Measurements from ENCODE around the gene FNBP1.
A peak's percentile ranks its signal among the peaks of the same experiment; 100 is the strongest.
"Not testable (repeated sequence)": the region's sequence is repeated elsewhere in the genome, so short reads cannot be mapped to it uniquely, and the experiment has no call there.

Gene FNBP1

DNA sequence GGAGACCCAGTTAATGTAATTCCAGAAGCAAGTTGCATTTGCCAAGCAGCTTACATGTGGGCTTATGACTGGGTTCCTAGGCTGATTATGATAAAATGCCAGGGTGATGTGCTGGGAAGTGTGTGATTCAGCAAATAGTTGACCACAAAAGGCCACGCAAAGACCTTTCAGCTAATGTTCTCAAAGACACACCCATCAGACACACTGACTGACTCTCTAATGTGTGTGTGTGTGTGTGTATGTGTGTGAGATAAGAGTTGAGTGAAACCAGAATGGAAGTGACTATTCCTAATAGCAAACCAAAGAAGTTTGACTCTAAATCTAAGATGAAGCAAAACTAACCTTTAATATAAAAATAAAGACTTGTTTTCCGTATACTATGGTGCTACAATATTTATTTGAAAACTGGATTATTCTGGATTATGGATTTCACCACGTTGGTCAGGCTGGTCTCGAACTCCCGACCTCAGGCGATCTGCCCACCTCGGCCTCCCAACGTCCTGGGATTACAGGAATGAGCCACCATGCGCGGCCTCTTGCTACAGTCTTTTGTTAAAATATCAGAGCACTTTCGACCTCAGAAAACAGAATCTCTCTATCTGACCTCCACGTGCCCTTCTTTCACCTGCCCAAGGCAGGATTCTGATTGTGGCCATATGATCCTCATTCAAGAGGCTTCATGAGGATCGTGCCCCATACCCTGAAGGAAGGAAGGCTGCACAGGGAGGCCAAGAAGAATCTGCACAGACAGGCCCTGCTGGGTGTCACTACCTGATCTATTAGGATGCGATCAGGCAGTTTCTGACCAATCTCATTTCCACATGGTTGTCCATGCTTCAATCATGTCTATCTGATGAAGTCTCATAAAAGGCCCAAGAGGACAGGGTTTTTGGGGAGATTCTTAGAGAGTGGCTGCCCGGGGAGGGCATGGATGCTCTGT, 132.1 kb downstream of the FNBP1 start:
- no peak for DNase-seq

DNA sequence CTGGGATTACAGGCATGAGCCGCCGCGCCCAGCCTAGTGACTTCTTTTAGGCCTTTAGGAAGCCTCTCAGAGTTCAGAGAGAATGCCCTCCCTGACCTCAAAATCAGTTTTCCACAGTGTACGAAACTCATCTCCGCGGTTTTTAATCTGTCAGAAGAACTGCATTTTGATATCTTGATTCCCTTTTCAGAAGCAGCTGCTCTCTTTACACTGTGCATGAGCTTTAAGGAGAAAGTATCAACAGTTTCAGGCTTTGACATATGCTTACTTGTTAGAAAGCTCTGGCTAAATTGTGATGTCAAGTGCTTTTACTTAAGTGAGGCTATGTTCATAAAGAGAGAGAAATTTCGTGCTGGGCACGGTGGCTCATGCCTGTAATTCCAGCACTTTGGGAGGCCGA, 133.1 kb downstream of the FNBP1 start:
- no peak for DNase-seq

DNA sequence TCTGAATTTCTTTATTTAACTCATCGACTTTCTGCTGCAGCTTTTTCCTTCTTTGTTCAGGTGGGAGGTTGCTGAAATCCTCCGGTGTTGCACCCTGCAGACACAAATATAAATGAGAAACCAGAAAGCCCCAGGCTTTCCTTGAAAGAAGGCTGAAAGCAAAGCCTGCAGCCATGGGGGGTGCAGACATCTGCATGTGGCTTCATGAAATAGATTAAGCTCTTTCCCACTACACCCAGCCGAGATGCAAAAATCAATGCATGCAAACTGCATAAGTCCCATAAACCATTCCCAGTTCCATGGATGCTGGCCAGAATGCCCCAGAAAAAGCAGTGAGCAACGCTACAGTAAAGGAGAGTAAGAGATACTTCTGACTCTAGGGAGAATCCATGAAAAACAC, 134.1 kb downstream of the FNBP1 start:
- DNase-seq, result no peak

DNA sequence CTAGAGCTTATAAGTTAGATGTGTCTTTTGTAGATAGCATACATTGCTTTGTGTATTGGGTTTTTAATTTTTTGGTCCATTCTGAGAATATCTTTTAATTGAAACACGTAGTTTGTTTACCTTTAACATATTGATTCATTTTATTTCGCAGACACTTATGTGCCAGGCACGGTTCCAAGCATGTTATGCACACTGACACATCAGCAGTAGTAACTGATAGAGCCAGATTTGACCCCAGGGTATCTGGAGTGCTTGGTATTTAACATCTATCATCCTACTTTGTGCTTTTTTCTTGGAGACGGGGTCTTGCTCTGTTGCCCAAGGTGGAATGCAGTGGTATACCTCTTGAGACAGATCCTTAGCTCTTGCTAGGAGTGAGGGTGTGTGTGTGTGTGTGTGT, 135.8 kb downstream of the FNBP1 start:
- no peak for DNase-seq

DNA sequence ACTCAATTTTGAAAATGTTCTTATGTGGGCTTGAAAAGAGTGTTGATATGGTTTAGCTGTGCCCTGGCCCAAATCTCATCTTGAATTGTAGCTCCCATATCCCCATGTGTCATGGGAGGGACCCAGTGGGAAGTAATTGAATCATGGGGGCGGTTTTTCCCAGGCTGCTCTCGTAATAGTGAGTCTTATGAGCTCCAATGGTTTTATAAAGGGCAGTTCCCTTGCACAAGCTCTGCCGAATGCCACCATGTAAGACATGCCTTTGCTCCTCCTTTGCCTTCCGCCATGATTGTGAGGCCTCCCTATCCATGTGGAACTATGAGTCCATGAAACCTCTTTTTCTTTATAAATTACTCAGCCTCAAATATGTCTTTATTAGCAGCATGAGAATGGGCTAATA, 136.7 kb downstream of the FNBP1 start:
- no peak for DNase-seq

DNA sequence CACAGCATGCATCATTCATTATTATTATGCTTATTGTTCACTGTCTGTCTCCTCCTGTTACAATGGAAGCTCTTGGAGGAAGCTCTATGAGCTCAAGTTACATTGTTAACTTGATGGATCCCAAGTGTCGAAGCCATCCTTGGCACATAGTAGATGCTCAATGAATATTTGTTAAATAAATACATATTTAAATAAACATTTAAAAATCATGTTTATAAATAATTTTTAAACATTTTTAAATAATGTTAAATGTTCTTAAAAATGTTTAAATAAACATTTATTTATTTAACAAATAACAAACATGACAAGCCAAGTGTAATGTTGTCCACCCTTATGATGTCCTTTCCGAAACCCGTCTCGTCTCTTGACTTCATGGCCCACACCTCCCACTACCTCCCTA, 138.3 kb downstream of the FNBP1 start:
- DNase-seq, result no peak

DNA sequence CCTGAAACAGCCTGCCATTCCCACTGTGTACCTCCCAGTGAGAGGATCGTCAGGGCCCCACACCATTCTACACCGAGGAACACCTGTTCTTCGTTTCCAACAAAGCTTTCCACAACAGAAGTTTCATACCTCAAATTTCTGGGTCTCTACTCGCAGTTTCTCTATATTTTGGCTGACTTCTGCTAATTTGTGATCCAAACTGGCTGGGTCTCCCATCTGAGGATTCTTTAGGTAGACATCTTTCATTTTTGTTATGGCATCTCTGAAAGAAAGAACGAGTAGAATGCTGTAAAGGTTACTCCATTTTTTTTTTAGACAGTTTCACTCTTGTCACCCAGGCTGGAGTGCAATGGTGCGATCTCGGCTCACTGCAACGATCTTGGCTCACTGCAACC, 140.3 kb downstream of the FNBP1 start:
- no peak for DNase-seq

DNA sequence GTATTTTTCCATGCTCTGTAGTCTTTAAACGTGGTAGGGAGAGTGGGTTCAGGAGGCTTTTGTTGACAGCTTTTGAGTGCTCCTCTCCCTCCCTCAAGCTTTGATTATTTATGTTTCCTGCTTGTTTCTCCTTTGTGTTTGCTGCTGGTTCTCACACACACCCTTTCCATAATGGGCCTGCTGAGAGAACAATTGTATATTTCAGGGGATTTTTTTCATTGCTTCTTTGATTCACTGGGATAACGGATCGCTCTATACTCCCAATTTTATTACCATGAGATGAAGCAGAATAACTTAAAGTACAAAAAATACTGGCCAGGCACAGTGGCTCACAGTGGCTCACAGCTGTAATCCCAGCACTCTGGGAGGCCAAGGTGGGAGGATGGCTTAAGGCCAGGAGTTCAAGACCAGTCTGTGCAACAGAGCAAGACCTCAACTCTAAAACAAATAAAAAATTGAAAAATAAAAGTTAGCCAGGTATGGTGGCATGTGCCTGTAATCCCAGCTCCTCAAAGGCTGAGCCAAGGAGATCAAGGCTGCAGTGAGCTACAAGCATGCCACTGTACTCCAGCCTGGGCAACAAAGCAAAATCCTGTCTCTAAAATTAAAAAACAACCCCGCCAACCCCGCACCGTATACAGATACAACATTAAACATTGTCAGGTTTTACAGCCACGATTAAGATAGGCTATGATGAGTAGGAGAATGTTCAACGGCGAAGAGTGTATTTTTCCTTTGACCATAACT, 140.8 kb downstream of the FNBP1 start:
- DNase-seq, result no peak

DNA sequence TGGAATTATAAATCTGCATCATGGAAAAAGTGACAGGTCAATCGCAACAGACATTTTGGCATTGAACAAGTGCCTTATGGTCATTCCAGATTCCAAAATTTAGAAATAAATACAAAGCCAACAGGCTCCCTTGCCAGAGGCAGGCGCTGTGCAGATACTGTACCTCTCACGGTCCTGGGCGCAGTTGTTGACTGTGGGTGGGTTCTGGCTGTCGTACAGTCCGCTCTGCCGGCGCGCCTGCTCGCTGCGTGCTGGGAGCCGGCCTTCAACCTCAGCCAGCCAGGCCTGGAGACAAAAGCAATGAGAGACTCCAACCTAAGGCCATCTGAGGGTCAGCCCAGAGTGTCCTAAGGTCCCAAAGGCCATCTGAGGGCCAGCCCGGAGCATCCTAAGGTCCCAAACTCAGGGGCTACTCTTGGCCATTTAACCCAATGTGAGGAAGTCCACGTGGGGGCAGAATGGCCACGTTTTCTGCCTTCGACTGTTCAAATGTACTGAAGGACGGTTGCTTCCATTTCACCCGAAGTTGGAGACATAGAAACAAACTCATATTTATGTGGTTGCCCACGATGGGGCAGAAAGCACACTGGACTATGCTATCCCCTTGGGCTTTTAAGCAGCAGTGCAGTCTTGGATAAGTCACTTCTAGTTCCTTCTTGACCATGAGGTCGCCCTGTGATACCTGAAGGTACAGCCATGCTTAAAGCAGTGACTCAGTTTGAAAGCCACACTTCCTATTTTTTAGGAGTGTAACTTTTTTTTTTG, 142.5 kb downstream of the FNBP1 start:
- DNase-seq, result no peak

DNA sequence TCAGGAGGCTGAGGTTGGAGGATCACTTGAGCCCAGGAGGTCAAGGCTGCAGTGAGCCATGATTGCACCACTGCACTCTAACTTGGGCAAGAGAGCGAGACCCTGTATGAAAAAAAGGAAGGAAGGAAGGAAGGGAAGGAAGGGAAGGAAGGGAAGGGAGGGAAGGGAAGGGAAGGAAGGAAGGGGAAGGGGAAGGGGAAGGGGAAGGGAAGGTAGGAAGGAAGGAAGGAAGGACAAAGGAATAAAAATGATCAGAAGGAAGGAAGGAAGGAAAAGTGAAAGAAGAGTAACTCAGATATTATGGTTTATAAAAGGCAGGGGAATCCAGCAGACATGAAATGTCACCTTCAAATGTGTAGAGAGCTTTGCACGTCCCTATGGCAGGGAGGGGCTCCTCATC, 143.4 kb downstream of the FNBP1 start:
- DNase-seq, result no peak

DNA sequence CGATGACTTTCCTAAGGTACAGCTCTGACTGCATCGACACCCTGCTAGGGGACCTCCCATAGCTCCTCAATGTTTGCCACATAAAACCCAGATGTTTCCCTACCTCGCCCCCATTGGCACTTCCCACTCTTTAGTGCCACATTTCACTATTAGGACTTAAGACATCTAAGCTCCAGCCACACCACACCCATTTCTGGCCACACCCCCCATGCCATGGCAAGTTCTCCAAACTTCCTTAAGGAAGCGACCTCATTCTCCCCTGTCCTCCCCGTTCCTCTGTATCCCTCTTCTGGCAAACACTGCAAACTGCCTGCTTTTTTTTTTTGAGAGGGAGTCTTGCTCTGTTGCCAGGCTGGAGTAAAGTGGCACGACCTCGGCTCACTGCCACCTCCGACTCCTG, 144.8 kb downstream of the FNBP1 start:
- DNase-seq, result no peak

DNA sequence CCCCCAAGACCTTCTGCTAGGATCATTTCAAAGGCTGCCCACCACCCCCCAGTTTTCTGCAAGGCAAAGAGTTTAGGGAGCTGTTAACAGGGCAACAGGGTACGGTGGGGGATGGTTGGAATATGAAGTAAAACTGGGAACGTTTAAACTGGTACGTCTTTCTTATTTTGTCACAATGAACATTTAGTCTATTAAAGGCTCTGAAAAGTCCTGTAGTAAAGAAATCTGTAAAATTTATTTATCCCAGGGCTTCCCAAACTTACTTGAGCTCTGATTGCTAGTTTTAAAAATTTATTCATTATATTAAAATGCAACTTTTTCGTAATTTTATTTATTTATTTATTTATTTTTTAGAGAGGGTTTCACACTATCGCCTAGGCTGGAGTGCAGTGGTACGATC, 145.7 kb downstream of the FNBP1 start:
- no peak for DNase-seq

DNA sequence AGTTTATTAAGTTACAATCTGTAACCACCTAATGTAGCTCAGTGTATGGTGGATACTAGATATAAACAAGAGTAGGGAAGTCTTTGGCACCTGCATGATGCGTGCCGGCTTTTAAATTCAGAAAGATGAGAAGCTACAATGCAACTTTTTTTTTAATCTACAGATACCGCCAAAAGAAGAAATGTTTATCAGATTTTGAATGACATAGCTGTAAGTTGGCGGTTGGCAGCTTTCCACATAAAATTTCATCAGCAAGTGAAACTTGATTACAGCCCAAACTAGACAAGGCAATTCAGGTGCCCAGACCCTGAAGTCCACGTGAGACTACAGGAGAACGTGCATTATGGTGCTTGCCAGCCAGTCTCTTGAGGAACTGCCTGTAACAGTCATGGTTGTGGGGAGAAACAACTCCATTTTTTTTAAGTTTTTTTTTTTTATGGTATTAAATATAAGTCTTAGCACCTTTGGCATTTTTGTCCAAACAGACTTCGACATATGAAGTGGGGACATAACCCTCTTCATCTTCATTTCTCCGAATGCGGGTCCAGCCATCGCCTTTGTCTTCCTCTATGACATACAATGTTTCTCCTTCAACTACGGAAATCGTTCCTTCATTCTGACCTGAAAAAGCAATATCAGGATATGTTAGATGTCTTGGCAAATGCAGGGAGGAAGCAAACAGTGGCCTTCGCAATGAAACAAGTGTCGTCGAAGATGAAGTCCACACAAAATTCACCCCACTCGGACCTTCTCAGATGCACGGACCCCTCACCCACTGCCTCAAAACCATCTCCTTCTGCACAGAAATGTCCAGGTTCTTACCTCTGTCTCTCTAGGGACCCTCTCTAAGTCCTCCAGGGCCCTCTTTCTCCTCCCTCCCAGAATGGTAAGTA, 147.4 kb downstream of the FNBP1 start:
- peak; percentile 25 for DNase-seq

DNA sequence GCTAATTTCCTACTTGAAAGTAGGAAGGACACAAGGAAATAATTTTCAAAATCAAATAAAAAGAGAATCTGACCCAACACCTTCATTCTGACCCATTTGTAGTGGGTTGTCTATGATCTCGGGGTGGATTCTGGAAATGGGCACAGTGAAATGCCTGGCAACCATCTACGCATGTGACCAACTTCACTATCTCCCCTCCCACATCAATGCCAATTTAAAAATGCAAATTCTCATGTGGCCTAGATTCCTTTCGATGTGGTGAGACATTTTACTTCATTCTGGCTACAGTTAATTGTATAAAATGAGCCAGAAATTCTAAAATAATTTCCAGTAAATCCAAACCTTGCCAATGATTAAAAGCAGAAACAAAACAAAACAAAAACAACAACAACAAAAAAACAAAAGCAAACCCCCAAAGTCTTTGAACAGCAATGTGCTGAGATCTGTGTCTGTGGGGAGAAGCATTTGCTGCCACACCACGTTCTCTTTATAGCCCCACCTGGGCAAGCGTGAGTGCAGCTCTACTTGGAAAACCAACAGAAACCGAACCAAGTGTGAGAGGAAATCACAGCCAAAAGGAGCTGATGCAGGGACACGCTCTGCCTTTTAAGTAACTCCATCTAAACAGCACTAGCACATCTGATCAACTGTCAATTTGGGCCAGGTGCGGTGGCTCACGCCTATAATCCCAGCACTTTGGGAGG, 148.7 kb downstream of the FNBP1 start:
- no peak for DNase-seq

DNA sequence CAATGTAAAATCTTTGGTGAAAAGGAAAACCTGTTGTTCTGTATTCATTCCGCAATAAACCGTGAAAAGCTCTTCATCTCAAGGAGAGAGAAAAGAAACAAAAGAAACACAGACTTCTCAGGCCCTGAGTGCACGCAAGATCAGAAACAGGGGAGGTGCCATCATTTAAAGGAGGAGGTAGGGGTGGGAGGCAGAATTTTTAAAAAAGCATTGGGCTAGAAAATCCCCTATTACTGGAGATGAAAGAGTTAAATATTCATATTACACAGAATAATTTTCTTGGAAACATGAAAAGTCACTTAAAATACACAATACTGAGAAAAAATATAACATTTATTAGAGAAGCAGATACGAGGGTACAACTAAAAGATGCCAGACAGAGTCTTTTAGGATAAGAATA, 151.4 kb downstream of the FNBP1 start:
- no peak for DNase-seq

DNA sequence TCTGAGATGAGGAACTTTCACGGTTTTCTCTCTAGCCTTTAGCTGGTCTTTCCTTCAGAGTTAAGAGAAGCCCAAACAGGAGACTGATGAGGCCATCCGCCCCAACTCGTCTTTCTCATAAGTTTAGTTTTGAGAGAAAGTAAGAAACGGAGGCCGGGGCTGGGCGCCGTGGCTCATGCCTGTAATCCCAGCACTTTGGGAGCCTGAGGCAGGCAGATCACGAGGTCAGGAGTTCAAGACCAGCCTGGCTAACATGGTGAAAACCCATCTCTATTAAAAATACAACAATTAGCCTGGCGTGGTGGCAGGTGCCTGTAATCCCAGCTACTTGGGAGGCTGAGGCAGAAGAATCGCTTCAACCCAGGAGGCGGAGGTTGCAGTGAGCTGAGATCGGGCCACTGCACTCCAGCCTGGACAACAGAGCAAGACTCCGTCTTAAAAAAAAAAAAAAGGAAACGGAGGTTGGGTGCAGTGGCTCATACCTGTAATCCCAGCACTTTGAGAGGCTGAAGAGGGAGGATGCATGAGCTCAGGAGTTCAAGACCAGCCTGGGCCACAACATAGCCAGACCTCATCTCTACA, 152.2 kb downstream of the FNBP1 start:
- DNase-seq, result not testable (repeated sequence)

DNA sequence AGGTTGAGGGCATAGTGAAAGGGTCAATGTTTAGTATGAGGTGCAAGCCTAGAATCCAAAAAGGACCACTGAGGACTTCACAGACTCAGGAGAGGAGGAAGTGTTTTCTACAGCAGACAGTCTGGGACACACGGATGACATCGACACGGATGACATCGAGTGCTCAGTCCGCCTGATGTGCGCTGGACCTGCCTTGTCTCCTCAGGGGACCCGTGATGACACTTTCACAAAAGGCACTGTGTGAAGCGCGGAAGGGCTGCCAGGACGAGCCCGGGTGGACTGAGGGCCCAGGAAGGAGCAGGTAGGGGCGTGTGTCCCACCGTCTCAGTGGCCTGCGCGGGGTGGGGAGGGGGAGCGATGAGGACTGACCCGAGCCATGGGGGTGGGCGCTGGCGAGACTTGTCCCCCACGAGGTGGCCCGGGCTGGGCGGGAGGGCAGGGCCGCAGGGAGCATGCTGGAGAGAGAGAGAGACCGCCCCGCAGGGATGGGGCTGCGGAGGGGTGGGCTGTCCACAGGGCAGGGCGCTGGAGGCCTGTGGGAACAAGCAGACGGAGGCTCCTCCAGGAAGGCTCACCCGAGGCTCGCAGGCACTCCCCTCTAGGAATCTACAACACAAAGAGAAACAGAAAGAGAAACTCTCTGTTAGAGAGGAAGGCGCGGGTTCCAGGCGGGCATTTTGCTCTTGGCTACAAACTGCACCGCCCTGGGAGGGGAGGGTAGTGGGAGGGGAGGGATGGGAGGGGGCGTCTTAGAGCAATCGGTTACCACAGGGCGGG, 152.9 kb downstream of the FNBP1 start:
- DNase-seq, result peak; percentile 21

DNA sequence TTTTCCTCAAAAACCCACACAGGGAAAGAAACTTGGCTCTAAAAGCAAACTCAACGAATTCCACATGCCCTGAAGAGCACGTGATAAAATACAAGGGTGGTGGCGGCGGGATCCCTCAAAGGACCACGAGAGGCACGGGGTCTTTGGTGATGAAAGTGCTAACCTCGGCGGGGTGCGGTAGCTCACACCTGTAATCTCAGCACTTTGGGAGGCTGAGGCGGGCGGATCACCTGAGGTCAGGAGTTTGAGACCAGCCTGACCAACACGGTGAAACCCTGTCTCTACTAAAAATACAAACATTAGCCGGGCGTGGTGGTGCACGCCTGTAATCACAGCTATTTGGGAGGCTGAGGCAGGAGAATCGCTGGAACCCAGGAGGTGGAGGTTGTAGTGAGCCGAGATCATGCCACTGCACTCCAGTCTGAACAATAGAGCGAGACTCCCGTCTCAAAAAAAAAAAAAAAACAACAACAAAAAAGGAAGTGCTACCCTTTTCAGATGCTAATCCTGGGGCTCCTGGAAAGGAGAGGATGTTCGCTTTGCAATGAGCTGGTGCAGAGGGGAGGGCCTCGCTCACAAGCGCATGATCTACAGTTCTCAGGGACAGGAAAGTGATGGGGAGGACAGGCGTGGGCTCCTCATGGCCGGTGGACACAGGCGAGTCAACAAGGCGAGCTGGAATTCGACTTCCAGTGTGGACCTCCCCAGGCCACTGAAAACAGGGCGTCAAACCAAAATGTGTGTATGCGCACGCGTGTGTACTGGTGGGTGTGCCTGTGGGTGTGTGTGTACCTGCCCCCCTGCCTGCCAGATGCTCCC, 153.7 kb downstream of the FNBP1 start:
- DNase-seq, result no peak

DNA sequence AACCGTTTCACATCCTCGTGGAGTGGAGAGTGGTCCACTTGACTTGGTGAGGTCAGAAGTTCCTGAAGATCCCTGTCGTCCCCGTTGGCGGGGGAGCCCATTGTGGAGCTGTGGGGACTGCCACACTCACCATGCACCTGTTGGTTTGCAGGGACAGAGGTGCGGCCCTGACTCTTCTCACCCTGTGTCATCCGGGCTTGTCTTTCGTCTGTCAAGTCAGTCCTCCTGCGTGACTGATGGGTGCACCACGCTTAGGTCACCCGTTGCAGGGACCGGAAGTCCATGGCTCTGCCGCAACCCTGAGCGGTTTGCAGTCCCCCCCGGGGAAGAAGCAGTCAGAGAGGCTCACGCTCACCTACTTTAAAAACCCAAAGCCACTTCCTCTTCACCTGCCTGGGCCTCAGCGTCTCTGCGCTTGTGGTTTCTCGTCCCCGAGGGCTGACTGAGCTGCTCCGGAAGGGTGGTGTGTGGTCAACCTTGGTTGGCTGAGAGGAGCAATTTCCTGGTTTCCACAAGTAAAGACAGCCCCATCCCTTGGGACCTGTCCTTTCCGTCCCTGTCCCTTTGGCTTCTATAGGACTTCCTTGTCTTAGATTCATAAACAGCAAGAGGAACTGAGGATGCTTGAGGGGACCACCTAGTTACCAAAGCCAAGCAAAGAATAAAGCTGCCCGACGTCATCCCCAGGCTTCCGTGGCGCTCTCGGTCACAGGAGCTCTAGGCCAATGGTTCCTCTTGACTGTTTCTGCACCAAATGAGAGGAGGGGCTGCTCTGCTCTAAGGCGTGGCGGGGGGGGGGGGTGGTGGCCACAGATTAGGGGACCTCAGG, 154.5 kb downstream of the FNBP1 start:
- DNase-seq, result peak; percentile 64
